ENCODE measurements around the gene OR10H4. TPM values are rescaled to one million over a fixed set of nuclear protein-coding genes. Genes with fewer than 3 reads are reported as not detected.

OR10H4 gene
- total RNA-seq, 2 donors from 2014 or later: not detected

Other genes with a start within 250 kb of the OR10H4 start
- not detected for gene OR10H2, start 221.0 kb upstream of the OR10H4 start, total RNA-seq
- gene OR10H3, start 211.0 kb upstream of the OR10H4 start, total RNA-seq: not detected
- gene OR10H5, start 161.3 kb upstream of the OR10H4 start, total RNA-seq: not detected
- under 1 TPM in 1 of 2 donors, not detected in 1; 0.07 TPM for gene OR10H1, start 133.3 kb upstream of the OR10H4 start, total RNA-seq
- not detected for gene CYP4F2, start 50.9 kb upstream of the OR10H4 start, total RNA-seq
- gene CYP4F11, start 14.5 kb upstream of the OR10H4 start, total RNA-seq: not detected
- 100 to 1,000 TPM; 261 to 279 TPM for gene TPM4, start 127.5 kb downstream of the OR10H4 start, total RNA-seq
- 100 to 1,000 TPM in 1 of 2 donors, 10 to 100 TPM in 1; 97.5 to 105 TPM for gene RAB8A, start 162.9 kb downstream of the OR10H4 start, total RNA-seq
- 10 to 100 TPM; 27.7 to 31.8 TPM for gene HSH2D, start 194.7 kb downstream of the OR10H4 start, total RNA-seq
- gene CIB3, start 224.5 kb downstream of the OR10H4 start, total RNA-seq: not detected
- gene FAM32A, start 236.4 kb downstream of the OR10H4 start, total RNA-seq: 10 to 100 TPM; 33.7 to 48.8 TPM
- 10 to 100 TPM; 91.8 to 98.5 TPM for gene AP1M1, start 248.9 kb downstream of the OR10H4 start, total RNA-seq